Fibroblast of lung (primary cell): ENCODE results near the gene FGF9. TPM values are rescaled to one million over a fixed set of nuclear protein-coding genes. Genes with fewer than 3 reads are reported as not detected.

ENCODE experiments used
- DNase-seq, 2 donors: peaks; one replicate each; pipeline versions ENCODE4 v3.0.0 to v3.0.0-alpha.2; 2010; ENCODE audit warnings: low read depth in 2 of 2
- H2AFZ ChIP-seq: 2 replicates; pipeline ENCODE4 v1.5.1; 2012; ENCODE audit warnings: low read length, control low read depth, inconsistent platforms
- H3K27ac ChIP-seq: 2 replicates; pipeline ENCODE4 v1.5.1; 2011; ENCODE audit warnings: low read length, control low read depth; ENCODE audit not compliant: insufficient read depth
- H3K27me3 ChIP-seq: 2 replicates; pipeline ENCODE4 v1.5.1; 2011; ENCODE audit warnings: mild to moderate bottlenecking, low read length; ENCODE audit not compliant: control insufficient read depth, insufficient read depth
- H3K36me3 ChIP-seq: 2 replicates; pipeline ENCODE4 v1.5.1; 2011; ENCODE audit warnings: low read length; ENCODE audit not compliant: control insufficient read depth, insufficient read depth
- H3K4me1 ChIP-seq: 2 replicates; pipeline ENCODE4 v1.5.1; 2011; ENCODE audit warnings: low read length; ENCODE audit not compliant: control insufficient read depth, insufficient read depth; ENCODE audit errors: extremely low read depth
- H3K4me2 ChIP-seq: 2 replicates; pipeline ENCODE4 v1.5.1; 2011; ENCODE audit warnings: low read length, control low read depth; ENCODE audit not compliant: insufficient read depth; ENCODE audit errors: extremely low read depth
- H3K4me3 ChIP-seq, 4 experiments: fragments of 200-600 bp in 1 of 4; sonication (generic) in 1 of 4; replicated peaks in 1 of 4; 2 replicates each; pipeline ENCODE4 v1.5.1; 2011 to 2016; ENCODE audit warnings: low read length in 4 of 4, low read depth in 3 of 4, mild to moderate bottlenecking in 3 of 4, control low read depth in 2 of 4, inconsistent platforms in 1 of 4, mixed read lengths in 1 of 4; ENCODE audit not compliant: insufficient read depth in 1 of 4; ENCODE audit errors: control extremely low read depth in 1 of 4
- H3K79me2 ChIP-seq: 2 replicates; pipeline ENCODE4 v1.5.1; 2012; ENCODE audit warnings: mild to moderate bottlenecking, low read length, inconsistent platforms; ENCODE audit not compliant: control insufficient read depth, insufficient read depth
- H3K9ac ChIP-seq: 2 replicates; pipeline ENCODE4 v1.5.1; 2011; ENCODE audit warnings: mild to moderate bottlenecking, low read length, control low read depth; ENCODE audit not compliant: insufficient read depth
- H3K9me3 ChIP-seq: 2 replicates; pipeline ENCODE4 v1.5.1; 2012; ENCODE audit warnings: low read depth, low read length; ENCODE audit not compliant: control insufficient read depth, insufficient read depth
- H4K20me1 ChIP-seq: 2 replicates; pipeline ENCODE4 v1.5.1; 2011; ENCODE audit warnings: low read length; ENCODE audit not compliant: control insufficient read depth, insufficient read depth; ENCODE audit errors: extremely low read depth
- EZH2 ChIP-seq: IDR thresholded peaks from 2 replicates; pipeline ENCODE4 v1.5.1; 2012; ENCODE audit warnings: low read length, control low read depth, mild to moderate bottlenecking; ENCODE audit errors: missing control alignments
- polyA plus RNA-seq, 2 donors: library from polyadenylated mRNA; depleted of rRNA in 1 of 2; stranded (reverse) in 1 of 2; unstranded in 1 of 2; fragments of >200 nt; gene quantifications; 2 replicates each; pipeline ENCODE4 v1.2.1, GENCODE V29; 2011 to 2012; ENCODE audit warnings: missing spikeins in 1 of 2
- total RNA-seq: library from RNA; depleted of rRNA; stranded (reverse); fragments of >200 nt; gene quantifications from 2 replicates; pipeline ENCODE4 v1.2.1, GENCODE V29; 2014
- TF ChIP-seq, protein P1 (sequence below), 2 donors: IDR thresholded peaks in 1 of 2; conservative IDR thresholded peaks in 1 of 2; 1 replicate in 1 of 2; 2 replicates in 1 of 2; pipeline ENCODE4 v1.5.1; 2011 to 2012; ENCODE audit warnings: low read length in 2 of 2, control low read depth in 1 of 2, inconsistent platforms in 1 of 2, low read depth in 1 of 2, mild to moderate bottlenecking in 1 of 2

The FGF9 gene
- total and polyA plus RNA-seq, 2 donors (not counting 1 experiment from before 2014, with no cell fraction given): 0.06 to 0.33 TPM

DNA sequence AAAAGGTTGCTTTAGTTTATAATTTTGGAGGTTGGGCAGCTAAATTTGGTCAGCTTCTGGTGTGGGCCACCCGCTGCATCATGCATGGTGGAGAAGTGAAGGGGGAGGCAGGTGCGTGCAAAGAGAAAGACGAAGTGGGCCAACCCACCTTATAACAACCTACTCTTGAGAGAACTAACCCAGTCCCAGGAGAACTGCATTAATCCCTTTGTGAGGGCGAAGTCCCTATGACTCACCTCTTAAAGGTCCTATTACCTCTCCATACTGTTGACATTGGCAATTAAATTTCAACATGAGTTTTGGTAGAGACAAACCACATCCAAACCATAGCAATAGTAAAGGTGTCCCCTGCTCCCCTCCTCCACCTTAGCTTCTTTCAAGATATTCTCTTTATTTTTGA lies 7.7 kb upstream of the FGF9 start:
- Histone ChIP-seq H3K4me3 (no peak overlapping the region), H3K4me1 (no peaks in the 10 kb centered on the region), H3K79me2 (no peaks in the 10 kb centered on the region), H3K9ac (no peak overlapping the region), H2AFZ (no peak overlapping the region), H4K20me1 (no peaks in the 10 kb centered on the region), H3K27me3 (peaks cover 6% of the 10 kb centered on the region), H3K9me3 (no peaks in the 10 kb centered on the region), H3K27ac (no peak overlapping the region), H3K36me3 (no peaks in the 10 kb centered on the region), H3K4me2 (no peak overlapping the region)
- TF ChIP-seq EZH2: no peak
- TF ChIP-seq, protein P1, sequence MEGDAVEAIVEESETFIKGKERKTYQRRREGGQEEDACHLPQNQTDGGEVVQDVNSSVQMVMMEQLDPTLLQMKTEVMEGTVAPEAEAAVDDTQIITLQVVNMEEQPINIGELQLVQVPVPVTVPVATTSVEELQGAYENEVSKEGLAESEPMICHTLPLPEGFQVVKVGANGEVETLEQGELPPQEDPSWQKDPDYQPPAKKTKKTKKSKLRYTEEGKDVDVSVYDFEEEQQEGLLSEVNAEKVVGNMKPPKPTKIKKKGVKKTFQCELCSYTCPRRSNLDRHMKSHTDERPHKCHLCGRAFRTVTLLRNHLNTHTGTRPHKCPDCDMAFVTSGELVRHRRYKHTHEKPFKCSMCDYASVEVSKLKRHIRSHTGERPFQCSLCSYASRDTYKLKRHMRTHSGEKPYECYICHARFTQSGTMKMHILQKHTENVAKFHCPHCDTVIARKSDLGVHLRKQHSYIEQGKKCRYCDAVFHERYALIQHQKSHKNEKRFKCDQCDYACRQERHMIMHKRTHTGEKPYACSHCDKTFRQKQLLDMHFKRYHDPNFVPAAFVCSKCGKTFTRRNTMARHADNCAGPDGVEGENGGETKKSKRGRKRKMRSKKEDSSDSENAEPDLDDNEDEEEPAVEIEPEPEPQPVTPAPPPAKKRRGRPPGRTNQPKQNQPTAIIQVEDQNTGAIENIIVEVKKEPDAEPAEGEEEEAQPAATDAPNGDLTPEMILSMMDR (conservative IDR thresholded peaks at IDR 0.05 in 1 of 2, IDR thresholded peaks at IDR 0.05 in 1 of 2; ENCODE audit: low read depth in 1 of 2, low read length in 2 of 2): no peak
- no peak for DNase-seq

DNA sequence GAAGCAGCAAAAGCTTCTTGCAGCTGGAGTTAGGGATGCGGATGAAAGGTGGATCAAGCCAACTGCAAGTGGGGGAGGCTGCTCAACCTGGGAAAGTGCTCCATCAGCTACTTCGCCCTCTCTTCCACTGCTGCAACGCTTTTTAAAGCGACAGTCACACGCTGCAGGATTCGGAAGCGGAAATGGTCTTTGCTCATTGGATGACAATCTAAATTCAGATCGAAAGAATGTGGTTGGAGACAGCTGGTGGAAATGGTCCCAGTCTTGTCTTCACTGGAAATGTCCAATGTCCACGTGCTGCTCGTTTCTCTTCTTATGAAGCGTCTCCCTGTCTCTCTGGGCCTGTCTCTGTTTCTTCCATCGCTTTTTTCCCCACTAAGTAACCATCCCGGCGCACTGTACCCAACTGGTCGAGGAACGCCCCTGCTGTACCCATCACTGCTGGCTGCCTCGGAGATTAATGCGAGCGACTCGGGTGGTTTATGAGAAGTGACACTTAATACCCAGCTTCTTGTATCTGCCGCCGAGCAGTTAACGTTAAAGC lies 2.1 kb upstream of the FGF9 start:
- no peak for DNase-seq
- TF ChIP-seq, protein P1 (conservative IDR thresholded peaks at IDR 0.05 in 1 of 2, IDR thresholded peaks at IDR 0.05 in 1 of 2; ENCODE audit: low read depth in 1 of 2, low read length in 2 of 2): no peak
- TF ChIP-seq EZH2: peak; percentile 12
- H3K36me3 ChIP-seq: no peaks in the 10 kb centered on the region
- H3K79me2 ChIP-seq: no peaks in the 10 kb centered on the region
- no peak overlapping the region for H3K27ac ChIP-seq
- no peak overlapping the region for H3K9ac ChIP-seq
- H3K9me3 ChIP-seq: no peaks in the 10 kb centered on the region
- peaks cover 19% of the 10 kb centered on the region for H3K27me3 ChIP-seq
- no peaks in the 10 kb centered on the region for H3K4me1 ChIP-seq
- H3K4me3 ChIP-seq: peak overlapping the region in 2 of 4 experiments; percentile 60 to 69
- H4K20me1 ChIP-seq: no peaks in the 10 kb centered on the region
- no peak overlapping the region for H2AFZ ChIP-seq
- peak overlapping the region; percentile 93 for H3K4me2 ChIP-seq

- DNase-seq: peak; percentile 61 to 64
- Histone ChIP-seq H4K20me1 (no peaks in the 10 kb centered on the region), H3K4me3 (peak overlapping the region; percentile 58 to 67 (median 60)), H3K27me3 (peaks cover 24% of the 10 kb centered on the region), H3K27ac (peak overlapping the region; percentile 9), H3K4me2 (peak overlapping the region; percentile 95), H2AFZ (peak overlapping the region; percentile 86), H3K36me3 (no peaks in the 10 kb centered on the region), H3K9ac (peak overlapping the region; percentile 5), H3K4me1 (no peaks in the 10 kb centered on the region), H3K79me2 (no peaks in the 10 kb centered on the region), H3K9me3 (no peaks in the 10 kb centered on the region)
- TF ChIP-seq, protein P1 (conservative IDR thresholded peaks at IDR 0.05 in 1 of 2, IDR thresholded peaks at IDR 0.05 in 1 of 2; ENCODE audit: low read depth in 1 of 2, low read length in 2 of 2): no peak
Measured at GRCh38 chr13:21670006-21670882, 629 bp upstream of the FGF9 start.
